HepG2 (cell line): ENCODE data around the gene ACTG2. TPM values are rescaled to one million over a fixed set of nuclear protein-coding genes. Genes with fewer than 3 reads are reported as not detected.

ENCODE experiments used
- ATAC-seq: fragments of 200-7000 bp; cut with Tn5 transposase; 3 replicates; pipeline ENCODE4 v1.9.1; 2020; ENCODE audit warnings: mild to moderate bottlenecking, moderate library complexity
- BruUV-seq: library from RNA; stranded (reverse); fragments of 400-500 nt; replicated peaks from 2 replicates; lab custom pipeline; 2021; lab: Mats Ljungman, UMichigan
- CTCF ChIA-PET: fragments of 300-600 bp; formaldehyde crosslinking; extraction: SDS; loops from one replicate; lab custom pipeline; 2021; ENCODE audit warnings: low total read pairs, inconsistent platforms, low intra/inter-chr PET ratio; lab: Yijun Ruan, JAX
- POLR2A ChIA-PET: fragments of 350-600 bp; sonication (Branson Sonifier 250); formaldehyde crosslinking; loops from one replicate; lab custom pipeline; 2020; ENCODE audit warnings: antibody characterized with exemption, inconsistent platforms; lab: Yijun Ruan, JAX
- DNase-seq: peaks from one replicate; pipeline ENCODE4 v3.0.0-alpha.2; 2015; ENCODE audit warnings: low spot score
- FAIRE-seq: peaks from 3 replicates; lab custom pipeline; 2011; peaks lifted over from hg19 to GRCh38; lab: Jason Lieb, UNC
- H2AFZ ChIP-seq: one replicate; pipeline ENCODE4 v1.6.1; 2011; ENCODE audit warnings: low read length, inconsistent platforms
- H3K27ac ChIP-seq: fragments of 300-600 bp; 3 replicates; pipeline ENCODE4 v1.8.0; 2011; ENCODE audit warnings: mixed run types, mild to moderate bottlenecking, mixed read lengths, low read length, inconsistent platforms; ENCODE audit not compliant: insufficient read depth; ENCODE audit errors: extremely low read length
- H3K27me3 ChIP-seq, 2 experiments: fragments of 200-600 bp in 1 of 2; 2 replicates in 1 of 2; 3 replicates in 1 of 2; pipeline versions ENCODE4 v1.6.0 to v1.8.0; 2011; ENCODE audit warnings: low read length in 2 of 2, mild to moderate bottlenecking in 2 of 2, moderate library complexity in 2 of 2, inconsistent platforms in 1 of 2; ENCODE audit not compliant: insufficient read depth in 2 of 2, control insufficient read depth in 1 of 2
- H3K36me3 ChIP-seq, 2 experiments: fragments of 200-600 bp in 1 of 2; replicated peaks in 1 of 2; 2 replicates in 1 of 2; 3 replicates in 1 of 2; pipeline versions ENCODE4 v1.5.1 to v1.8.0; 2011; ENCODE audit warnings: low read length in 2 of 2, inconsistent platforms in 1 of 2; ENCODE audit not compliant: insufficient read depth in 2 of 2, control insufficient read depth in 1 of 2
- H3K4me1 ChIP-seq: 2 replicates; pipeline ENCODE4 v1.5.1; 2012; ENCODE audit warnings: low read length, inconsistent platforms; ENCODE audit not compliant: insufficient read depth
- H3K4me2 ChIP-seq: 2 replicates; pipeline ENCODE4 v1.6.0; 2011; ENCODE audit warnings: low read depth, low read length, inconsistent platforms
- H3K4me3 ChIP-seq, 3 experiments: fragments of 200-600 bp in 1 of 3; sonication (generic), shearing (Covaris generic) in 1 of 3; replicated peaks in 1 of 3; 2 replicates each; pipeline ENCODE4 v1.5.1; 2011 to 2016; ENCODE audit warnings: low read length in 3 of 3, inconsistent platforms in 2 of 3, low read depth in 2 of 3, mild to moderate bottlenecking in 2 of 3, control low read depth in 1 of 3, mixed read lengths in 1 of 3; ENCODE audit not compliant: insufficient read depth in 1 of 3
- H3K79me2 ChIP-seq: one replicate; pipeline ENCODE4 v1.6.1; 2011; ENCODE audit warnings: low read length, inconsistent platforms; ENCODE audit not compliant: insufficient read depth
- H3K9ac ChIP-seq: 2 replicates; pipeline ENCODE4 v1.6.0; 2011; ENCODE audit warnings: mild to moderate bottlenecking, low read depth, low read length, inconsistent platforms; ENCODE audit not compliant: insufficient read depth
- H3K9me3 ChIP-seq: 2 replicates; pipeline ENCODE4 v1.5.1; 2012; ENCODE audit warnings: mild to moderate bottlenecking, low read length
- H4K20me1 ChIP-seq: 2 replicates; pipeline ENCODE4 v1.6.0; 2011; ENCODE audit warnings: inconsistent platforms, mild to moderate bottlenecking, low read length, moderate library complexity; ENCODE audit not compliant: insufficient read depth
- EED ChIP-seq: sonication (generic); formaldehyde crosslinking; IDR thresholded peaks from 2 replicates; pipeline ENCODE4 v1.5.0; 2020; ENCODE audit warnings: mild to moderate bottlenecking, missing genetic modification reagents
- FOSL2 ChIP-seq: sonication (generic); formaldehyde crosslinking; IDR thresholded peaks from 2 replicates; pipeline ENCODE4 v1.4.0; 2020; ENCODE audit warnings: missing genetic modification reagents
- HMGA1 ChIP-seq: sonication (generic); formaldehyde crosslinking; conservative IDR thresholded peaks from 2 replicates; pipeline ENCODE4 v1.4.0; 2020; ENCODE audit warnings: missing genetic modification reagents
- SALL1 ChIP-seq: sonication (generic); formaldehyde crosslinking; IDR thresholded peaks from 2 replicates; pipeline ENCODE4 v1.8.0; 2022; ENCODE audit warnings: mild to moderate bottlenecking, missing genetic modification reagents
- TEAD3 ChIP-seq: optimal IDR thresholded peaks from 2 replicates; pipeline ENCODE3; 2016; ENCODE audit warnings: borderline replicate concordance
- ZNF136 ChIP-seq: sonication (generic); formaldehyde crosslinking; IDR thresholded peaks from 2 replicates; pipeline ENCODE4 v1.8.1; 2022; ENCODE audit warnings: low read depth, mild to moderate bottlenecking, moderate library complexity, missing genetic modification reagents
- ZNF766 ChIP-seq: sonication (generic); formaldehyde crosslinking; IDR thresholded peaks from 2 replicates; pipeline ENCODE4 v1.5.0; 2020; ENCODE audit warnings: missing genetic modification reagents, borderline replicate concordance
- WGBS: methylation state at CpG from one replicate; pipeline ENCODE4 v1.1.6; 2017; ENCODE audit warnings: low lambda C conversion rate; 5-methylcytosine and 5-hydroxymethylcytosine counted together
- in situ Hi-C: cut with HindIII; loops from 2 replicates; pipeline ENCODE4 v1.10.0; 2017; ENCODE audit warnings: low pct_unique_long_range_greater_than_20kb; ENCODE audit not compliant: extremely low pct_ligation_motif_present
- intact Hi-C: fragments of 100-400 bp; cut with micrococcal nuclease; formaldehyde crosslinking; loops from one replicate; pipeline ENCODE4 v1.10.0; 2022; ENCODE audit not compliant: unreplicated experiment
- polyA plus RNA-seq, 8 experiments: library from polyadenylated mRNA; depleted of rRNA in 3 of 8; stranded (reverse) in 7 of 8; unstranded in 1 of 8; fragments of >200 nt; fragmentation: Illumina TruSeq in 4 of 8; extraction: Trizol in 4 of 8; gene quantifications; 2 replicates each; pipeline versions ENCODE4 v1.2.1 to v1.2.3, GENCODE V29; 2011 to 2016; ENCODE audit warnings: low read depth in 4 of 8, missing spikeins in 1 of 8, mixed read lengths in 1 of 8; ENCODE audit not compliant: insufficient read depth in 1 of 8
- total RNA-seq, 5 experiments: library from RNA; depleted of rRNA; stranded (reverse); fragments of >200 nt; fragmentation: Illumina TruSeq; extraction: Trizol; gene quantifications; 2 replicates each; pipeline ENCODE4 v1.2.3, GENCODE V29; 2016; ENCODE audit warnings: low read depth in 1 of 5
- TF ChIP-seq, protein P1 (sequence below): sonication (generic); formaldehyde crosslinking; IDR thresholded peaks from 2 replicates; pipeline ENCODE4 v1.8.0; 2022; ENCODE audit warnings: mild to moderate bottlenecking, missing genetic modification reagents; ENCODE audit not compliant: insufficient replicate concordance
- TF ChIP-seq, protein P2 (sequence below): sonication (generic); formaldehyde crosslinking; IDR thresholded peaks from 2 replicates; pipeline ENCODE4 v1.4.0; 2020; ENCODE audit warnings: mild to moderate bottlenecking, missing genetic modification reagents
- TF ChIP-seq, protein P3 (sequence below): sonication (generic); formaldehyde crosslinking; IDR thresholded peaks from 2 replicates; pipeline ENCODE4 v1.5.0; 2020; ENCODE audit warnings: mild to moderate bottlenecking, missing genetic modification reagents
- TF ChIP-seq, protein P4 (sequence below): sonication (generic); formaldehyde crosslinking; IDR thresholded peaks from 2 replicates; pipeline ENCODE4 v1.8.1; 2023; ENCODE audit warnings: missing genetic modification reagents, mild to moderate bottlenecking, borderline replicate concordance

Gene ACTG2
- total and polyA plus RNA-seq, 2 of the 13 experiments (the other 11 are each of a cell fraction or from before 2014, with no cell fraction given), result 0.13 TPM; not detected in 1

DNA sequence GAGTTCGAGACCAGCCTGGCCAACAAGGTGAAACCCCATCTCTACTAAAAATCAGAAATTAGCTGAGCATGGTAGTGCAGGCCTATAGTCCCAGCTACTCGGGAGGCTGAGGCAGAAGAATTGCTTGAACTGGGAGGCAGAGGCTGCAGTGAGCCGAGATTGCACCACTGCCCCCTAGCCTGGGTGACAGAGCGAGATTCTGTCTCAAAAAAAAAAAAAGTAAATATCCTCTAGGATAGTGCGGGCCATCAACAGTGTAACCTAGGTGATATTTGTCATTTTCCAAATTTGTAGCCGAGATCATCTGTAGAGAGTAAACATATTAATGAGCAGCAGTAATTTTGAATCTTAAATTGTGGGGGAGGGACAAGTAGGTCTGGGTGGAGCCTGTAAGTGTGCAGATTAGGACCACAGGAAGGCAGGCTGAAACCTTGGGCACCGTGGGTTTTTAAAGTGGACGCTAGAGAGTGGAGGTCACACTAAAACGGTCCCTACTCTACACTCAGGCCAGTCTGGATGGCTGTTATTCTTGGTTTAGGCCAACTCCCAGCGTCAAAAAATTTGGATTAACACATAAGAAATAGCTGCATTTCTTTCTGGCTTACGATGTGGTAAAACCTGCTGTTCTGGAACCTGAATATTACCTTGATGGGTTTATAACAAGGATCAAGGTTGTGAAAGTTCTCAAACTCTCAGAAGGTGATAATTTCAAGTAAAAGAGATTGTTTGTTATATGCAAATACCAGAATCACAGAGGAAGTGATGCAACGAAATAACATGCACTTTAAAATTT, 69.2 kb downstream of the ACTG2 start:
- CTCF ChIA-PET, result no interaction called here
- Histone ChIP-seq H3K4me2 (no peak overlapping the region), H4K20me1 (no peaks in the 10 kb centered on the region), H3K27ac (no peak overlapping the region), H2AFZ (no peak overlapping the region), H3K9ac (no peak overlapping the region), H3K4me3 (no peak overlapping the region), H3K79me2 (no peaks in the 10 kb centered on the region), H3K9me3 (peaks cover 6% of the 10 kb centered on the region; the same call in 1 of the 2 replicates), H3K4me1 (peaks cover 26% of the 10 kb centered on the region), H3K27me3 (no peaks in the 10 kb centered on the region; a peak in 1 of 5 replicates), H3K36me3 (peaks cover under 1 to 26% of the 10 kb centered on the region in 2 experiments; a peak in 4 of 5 replicates)
- in situ Hi-C loops, result no loop called here
- BruUV-seq, result no TSS peak
- intact Hi-C loops, result no loop called here
- TF ChIP-seq ZNF766 (CRISPR knock-in tag), result no peak
- TF ChIP-seq ZNF136 (CRISPR knock-in tag), result no peak
- TF ChIP-seq, protein P1, sequence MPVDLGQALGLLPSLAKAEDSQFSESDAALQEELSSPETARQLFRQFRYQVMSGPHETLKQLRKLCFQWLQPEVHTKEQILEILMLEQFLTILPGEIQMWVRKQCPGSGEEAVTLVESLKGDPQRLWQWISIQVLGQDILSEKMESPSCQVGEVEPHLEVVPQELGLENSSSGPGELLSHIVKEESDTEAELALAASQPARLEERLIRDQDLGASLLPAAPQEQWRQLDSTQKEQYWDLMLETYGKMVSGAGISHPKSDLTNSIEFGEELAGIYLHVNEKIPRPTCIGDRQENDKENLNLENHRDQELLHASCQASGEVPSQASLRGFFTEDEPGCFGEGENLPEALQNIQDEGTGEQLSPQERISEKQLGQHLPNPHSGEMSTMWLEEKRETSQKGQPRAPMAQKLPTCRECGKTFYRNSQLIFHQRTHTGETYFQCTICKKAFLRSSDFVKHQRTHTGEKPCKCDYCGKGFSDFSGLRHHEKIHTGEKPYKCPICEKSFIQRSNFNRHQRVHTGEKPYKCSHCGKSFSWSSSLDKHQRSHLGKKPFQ, result no peak
- TF ChIP-seq FOSL2 (CRISPR knock-in tag), result no peak
- TF ChIP-seq HMGA1 (CRISPR knock-in tag), result no peak
- TF ChIP-seq, protein P2, sequence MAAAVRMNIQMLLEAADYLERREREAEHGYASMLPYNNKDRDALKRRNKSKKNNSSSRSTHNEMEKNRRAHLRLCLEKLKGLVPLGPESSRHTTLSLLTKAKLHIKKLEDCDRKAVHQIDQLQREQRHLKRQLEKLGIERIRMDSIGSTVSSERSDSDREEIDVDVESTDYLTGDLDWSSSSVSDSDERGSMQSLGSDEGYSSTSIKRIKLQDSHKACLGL (CRISPR knock-in tag), result no peak
- no peak for TF ChIP-seq EED (CRISPR knock-in tag)
- no peak for TF ChIP-seq SALL1 (CRISPR knock-in tag)
- TF ChIP-seq, protein P3, sequence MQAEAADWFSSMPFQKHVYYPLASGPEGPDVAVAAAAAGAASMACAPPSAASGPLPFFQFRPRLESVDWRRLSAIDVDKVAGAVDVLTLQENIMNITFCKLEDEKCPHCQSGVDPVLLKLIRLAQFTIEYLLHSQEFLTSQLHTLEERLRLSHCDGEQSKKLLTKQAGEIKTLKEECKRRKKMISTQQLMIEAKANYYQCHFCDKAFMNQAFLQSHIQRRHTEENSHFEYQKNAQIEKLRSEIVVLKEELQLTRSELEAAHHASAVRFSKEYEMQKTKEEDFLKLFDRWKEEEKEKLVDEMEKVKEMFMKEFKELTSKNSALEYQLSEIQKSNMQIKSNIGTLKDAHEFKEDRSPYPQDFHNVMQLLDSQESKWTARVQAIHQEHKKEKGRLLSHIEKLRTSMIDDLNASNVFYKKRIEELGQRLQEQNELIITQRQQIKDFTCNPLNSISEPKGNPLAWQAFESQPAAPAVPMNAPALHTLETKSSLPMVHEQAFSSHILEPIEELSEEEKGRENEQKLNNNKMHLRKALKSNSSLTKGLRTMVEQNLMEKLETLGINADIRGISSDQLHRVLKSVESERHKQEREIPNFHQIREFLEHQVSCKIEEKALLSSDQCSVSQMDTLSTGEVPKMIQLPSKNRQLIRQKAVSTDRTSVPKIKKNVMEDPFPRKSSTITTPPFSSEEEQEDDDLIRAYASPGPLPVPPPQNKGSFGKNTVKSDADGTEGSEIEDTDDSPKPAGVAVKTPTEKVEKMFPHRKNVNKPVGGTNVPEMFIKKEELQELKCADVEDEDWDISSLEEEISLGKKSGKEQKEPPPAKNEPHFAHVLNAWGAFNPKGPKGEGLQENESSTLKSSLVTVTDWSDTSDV, result no peak
- TF ChIP-seq, protein P4, sequence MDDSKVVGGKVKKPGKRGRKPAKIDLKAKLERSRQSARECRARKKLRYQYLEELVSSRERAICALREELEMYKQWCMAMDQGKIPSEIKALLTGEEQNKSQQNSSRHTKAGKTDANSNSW, result no peak
- TF ChIP-seq TEAD3 (CRISPR knock-in tag), result no peak
- no peak for DNase-seq
- FAIRE-seq, result peak; percentile 28
- peak; percentile 41; the same call in 2 of the 3 replicates for ATAC-seq
- WGBS, result 84% methylated on average over 12 of the region's 12 CpGs
- POLR2A ChIA-PET, result no interaction called here
